OCI-LY3 (cell line): Measurements from ENCODE around the gene SPDYE16.
"Not testable (repeated sequence)": the region's sequence is repeated elsewhere in the genome, so short reads cannot be mapped to it uniquely, and the experiment has no call there.

Experiments
- H2AFZ ChIP-seq: fragments of 200-600, 300-600 bp; shearing (Covaris generic); 2 replicates; pipeline ENCODE4 v1.6.0; 2014; ENCODE audit warnings: antibody characterized with exemption, low read depth, low read length
- H3K27ac ChIP-seq: fragments of 200-600, 300-600 bp; sonication (generic); 2 replicates; pipeline ENCODE4 v1.5.1; 2014; ENCODE audit warnings: mild to moderate bottlenecking, low read length, moderate library complexity, mixed read lengths
- H3K27me3 ChIP-seq: fragments of 200-600, 300-600 bp; sonication (generic); 2 replicates; pipeline ENCODE4 v1.6.1; 2014; ENCODE audit warnings: low read depth, low read length, mixed read lengths
- H3K36me3 ChIP-seq: fragments of 200-600, 300-600 bp; sonication (generic); replicated peaks from 2 replicates; pipeline ENCODE3; 2014; ENCODE audit warnings: low read depth, low read length, mixed read lengths
- H3K4me1 ChIP-seq: fragments of 300-600, 200-600 bp; sonication (generic); 2 replicates; pipeline ENCODE4 v1.6.1; 2014; ENCODE audit warnings: low read length, mixed read lengths
- H3K4me2 ChIP-seq: fragments of 200-600, 300-600 bp; sonication (generic); 2 replicates; pipeline ENCODE4 v1.6.1; 2014; ENCODE audit warnings: low read length, mixed read lengths
- H3K4me3 ChIP-seq: fragments of 300-600, 200-600 bp; sonication (generic); 2 replicates; pipeline ENCODE4 v1.5.1; 2014; ENCODE audit warnings: antibody characterized with exemption, mild to moderate bottlenecking, low read length, moderate library complexity
- H3K79me2 ChIP-seq: fragments of 300-600, 200-600 bp; shearing (Covaris generic); 2 replicates; pipeline ENCODE4 v1.6.1; 2014; ENCODE audit warnings: mild to moderate bottlenecking, low read length, mixed read lengths
- H3K9ac ChIP-seq: fragments of 300-600, 200-600 bp; shearing (Covaris generic); 2 replicates; pipeline ENCODE4 v1.6.0; 2014; ENCODE audit warnings: mild to moderate bottlenecking, low read length, moderate library complexity
- H3K9me3 ChIP-seq: fragments of 200-600, 300-600 bp; shearing (Covaris generic); 2 replicates; pipeline ENCODE4 v1.6.1; 2014; ENCODE audit warnings: low read length, mixed read lengths; ENCODE audit not compliant: insufficient read depth
- H4K20me1 ChIP-seq: fragments of 200-600, 300-600 bp; sonication (generic); 2 replicates; pipeline ENCODE4 v1.6.1; 2016; ENCODE audit warnings: low read length, mixed read lengths; ENCODE audit not compliant: insufficient read depth

The SPDYE16 gene

GRCh38 chr7:76559685-76560084 lies 16.6 kb upstream of the SPDYE16 start:
- H3K4me2 ChIP-seq, H3K4me3 ChIP-seq, H3K4me1 ChIP-seq, H2AFZ ChIP-seq, H3K27ac ChIP-seq, H3K9me3 ChIP-seq, H3K27me3 ChIP-seq, H4K20me1 ChIP-seq, H3K9ac ChIP-seq, H3K36me3 ChIP-seq: not testable (repeated sequence)
- H3K79me2 ChIP-seq: peaks cover 17% of the 10 kb centered on the region

GRCh38 chr7:76551992-76552391 lies 8.9 kb upstream of the SPDYE16 start:
- not testable (repeated sequence) for H3K4me1 ChIP-seq, H3K4me3 ChIP-seq, H4K20me1 ChIP-seq, H3K9ac ChIP-seq, H3K27me3 ChIP-seq, H3K36me3 ChIP-seq, H3K27ac ChIP-seq, H3K4me2 ChIP-seq, H2AFZ ChIP-seq, H3K9me3 ChIP-seq
- peaks cover 27% of the 10 kb centered on the region for H3K79me2 ChIP-seq

- H4K20me1 ChIP-seq, H3K4me1 ChIP-seq, H3K27me3 ChIP-seq, H2AFZ ChIP-seq, H3K9me3 ChIP-seq, H3K36me3 ChIP-seq: not testable (repeated sequence)
- peak overlapping the region; percentile 97 for H3K4me3 ChIP-seq
- peak overlapping the region; percentile 92 for H3K9ac ChIP-seq
- H3K79me2 ChIP-seq: peaks cover 21% of the 10 kb centered on the region
- H3K4me2 ChIP-seq: peak overlapping the region; percentile 75
- 0 out of 2 replicates have a peak overlapping the region, but pooled peaks have one; percentile 45 for H3K27ac ChIP-seq
Observed at GRCh38 chr7:76549855-76550248, 6.8 kb upstream of the SPDYE16 start.

- not testable (repeated sequence) for H3K36me3 ChIP-seq
- Histone ChIP-seq H3K27ac (peak overlapping the region; percentile 45), H2AFZ (peak overlapping the region; percentile 39; the same call in 1 of the 2 replicates)
Observed at GRCh38 chr7:76549025-76549854, 6.1 kb upstream of the SPDYE16 start.

GRCh38 chr7:76531643-76532042 lies 11.5 kb downstream of the SPDYE16 start:
- H3K9ac ChIP-seq, H3K4me3 ChIP-seq, H3K4me2 ChIP-seq, H3K36me3 ChIP-seq, H3K79me2 ChIP-seq, H3K9me3 ChIP-seq, H3K27me3 ChIP-seq, H2AFZ ChIP-seq, H3K27ac ChIP-seq, H4K20me1 ChIP-seq, H3K4me1 ChIP-seq: not testable (repeated sequence)

More at GRCh38 chr7:76549025-76549854, 6.1 kb upstream of the SPDYE16 start:
- Histone ChIP-seq H3K4me2 (peak overlapping the region; percentile 75), H3K9ac (peak overlapping the region; percentile 92), H3K79me2 (peaks cover 21% of the 10 kb centered on the region), H3K4me3 (peak overlapping the region; percentile 97)
- H3K27me3 ChIP-seq, H4K20me1 ChIP-seq, H3K4me1 ChIP-seq, H3K9me3 ChIP-seq: not testable (repeated sequence)

GRCh38 chr7:76526183-76526582 lies 16.9 kb downstream of the SPDYE16 start:
- not testable (repeated sequence) for H3K9ac ChIP-seq, H3K9me3 ChIP-seq, H3K36me3 ChIP-seq, H4K20me1 ChIP-seq, H3K27ac ChIP-seq, H3K4me1 ChIP-seq, H2AFZ ChIP-seq, H3K4me2 ChIP-seq, H3K4me3 ChIP-seq, H3K79me2 ChIP-seq, H3K27me3 ChIP-seq

- H3K4me3 ChIP-seq, H3K27me3 ChIP-seq, H3K36me3 ChIP-seq, H2AFZ ChIP-seq, H3K9me3 ChIP-seq, H3K27ac ChIP-seq, H4K20me1 ChIP-seq, H3K9ac ChIP-seq, H3K4me2 ChIP-seq, H3K79me2 ChIP-seq: not testable (repeated sequence)
- peaks cover 12% of the 10 kb centered on the region; the same call in 1 of the 2 replicates for H3K4me1 ChIP-seq
Observed at GRCh38 chr7:76516932-76517331, 26.2 kb downstream of the SPDYE16 start.
